HEK293T (cell line): ENCODE data around the gene MIDN.

Experiments
- CTCF ChIA-PET: fragments of 350-600 bp; formaldehyde crosslinking; extraction: SDS; loops from one replicate; lab custom pipeline; 2021; ENCODE audit warnings: antibody characterized with exemption, inconsistent platforms; lab: Yijun Ruan, JAX
- POLR2A ChIA-PET: fragments of 350-600 bp; formaldehyde crosslinking; extraction: SDS; loops from one replicate; lab custom pipeline; 2020; ENCODE audit warnings: antibody characterized with exemption, inconsistent platforms; lab: Yijun Ruan, JAX
- DNase-seq: peaks from one replicate; pipeline ENCODE4 v3.0.0; 2012; ENCODE audit warnings: mixed read lengths; ENCODE audit errors: extremely low spot score
- ARNT ChIP-seq: fragments of 450-650 bp; IDR thresholded peaks from 2 replicates; pipeline ENCODE4 v1.6.1; 2017; ENCODE audit warnings: mild to moderate bottlenecking
- BHLHE40 ChIP-seq: fragments of 450-650 bp; IDR thresholded peaks from 2 replicates; pipeline ENCODE4 v1.6.1; 2016; ENCODE audit warnings: mild to moderate bottlenecking, moderate library complexity, borderline replicate concordance
- CTBP1 ChIP-seq: fragments of 450-650 bp; IDR thresholded peaks from 2 replicates; pipeline ENCODE4 v1.6.1; 2016; ENCODE audit warnings: borderline replicate concordance
- ELF4 ChIP-seq: fragments of 450-650 bp; IDR thresholded peaks from 2 replicates; pipeline ENCODE4 v1.6.1; 2017; ENCODE audit warnings: antibody characterized with exemption
- FOXA1 ChIP-seq: fragments of 450-650 bp; IDR thresholded peaks from 2 replicates; pipeline ENCODE4 v1.6.1; 2016; ENCODE audit warnings: mild to moderate bottlenecking
- FOXK2 ChIP-seq: fragments of 450-650 bp; IDR thresholded peaks from 2 replicates; pipeline ENCODE4 v1.6.1; 2016; ENCODE audit warnings: mild to moderate bottlenecking
- FOXM1 ChIP-seq: fragments of 450-650 bp; IDR thresholded peaks from 2 replicates; pipeline ENCODE4 v1.6.1; 2017; ENCODE audit warnings: mild to moderate bottlenecking, borderline replicate concordance
- HDGF ChIP-seq: fragments of 450-650 bp; IDR thresholded peaks from 2 replicates; pipeline ENCODE4 v1.6.1; 2017; ENCODE audit warnings: antibody characterized with exemption, borderline replicate concordance
- L3MBTL2 ChIP-seq: fragments of 450-650 bp; conservative IDR thresholded peaks from 2 replicates; pipeline ENCODE4 v1.6.1; 2016; ENCODE audit warnings: mild to moderate bottlenecking
- LEF1 ChIP-seq: fragments of 450-650 bp; IDR thresholded peaks from 2 replicates; pipeline ENCODE4 v1.6.1; 2017; ENCODE audit warnings: mild to moderate bottlenecking, borderline replicate concordance
- NFRKB ChIP-seq: fragments of 450-650 bp; IDR thresholded peaks from 2 replicates; pipeline ENCODE4 v1.6.1; 2016; ENCODE audit warnings: mild to moderate bottlenecking, moderate library complexity
- SP1 ChIP-seq: fragments of 450-650 bp; IDR thresholded peaks from 2 replicates; pipeline ENCODE4 v1.6.1; 2017
- SUZ12 ChIP-seq: fragments of 450-650 bp; IDR thresholded peaks from 2 replicates; pipeline ENCODE4 v1.6.1; 2016; ENCODE audit warnings: mild to moderate bottlenecking
- TARDBP ChIP-seq: fragments of 450-650 bp; IDR thresholded peaks from 2 replicates; pipeline ENCODE4 v1.6.1; 2016
- ZNF384 ChIP-seq: fragments of 450-650 bp; IDR thresholded peaks from 2 replicates; pipeline ENCODE4 v1.6.1; 2016
- TF ChIP-seq, protein P1 (sequence below): fragments of 450-650 bp; IDR thresholded peaks from 2 replicates; pipeline ENCODE4 v1.6.1; 2016

Gene MIDN

DNA sequence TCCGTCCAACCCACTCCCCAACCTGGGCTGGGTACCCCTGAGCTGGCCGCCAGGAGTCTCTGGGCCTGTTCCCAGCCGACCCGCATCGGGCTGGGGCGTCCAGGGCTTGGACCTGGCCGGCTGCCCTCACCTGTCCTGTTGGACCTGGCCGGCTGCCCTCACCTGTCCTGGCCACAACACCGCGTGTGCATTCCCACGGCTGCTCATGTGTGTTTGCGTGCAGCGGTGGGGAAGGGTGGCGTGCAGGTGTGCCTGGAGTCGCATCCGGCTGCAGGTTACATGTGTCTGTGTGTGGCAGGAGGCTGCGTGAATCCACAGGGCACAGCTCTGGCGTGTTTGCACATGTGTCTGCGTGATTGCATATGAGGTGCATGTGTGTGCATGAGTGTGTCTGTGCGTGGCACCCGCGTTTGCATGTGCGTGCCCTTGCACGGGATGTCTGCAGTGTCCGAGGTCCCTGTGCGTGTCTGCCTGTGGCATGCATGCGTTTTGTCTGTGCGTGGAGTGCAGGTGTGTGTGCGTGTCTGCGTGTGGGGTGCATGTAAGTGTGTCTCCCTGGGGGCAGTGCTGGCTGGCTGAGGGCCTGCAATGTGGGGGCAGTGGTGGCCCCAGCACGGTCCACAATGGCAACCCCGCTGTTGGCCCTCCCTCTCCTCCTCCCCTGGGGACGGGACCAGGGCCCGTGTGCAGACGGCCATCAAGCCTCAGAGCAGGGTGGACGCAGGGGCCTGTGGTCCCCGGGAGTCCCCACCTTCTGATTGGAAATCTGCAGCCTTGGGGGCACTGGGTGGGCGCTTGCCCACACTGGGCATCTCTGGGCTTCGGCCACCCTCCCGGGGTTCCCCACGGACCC lies 40.7 kb downstream of the MIDN start:
- ChIA-PET POLR2A (no interaction called here), CTCF (no interaction called here)
- DNase-seq: no peak
- TF ChIP-seq, protein P1, sequence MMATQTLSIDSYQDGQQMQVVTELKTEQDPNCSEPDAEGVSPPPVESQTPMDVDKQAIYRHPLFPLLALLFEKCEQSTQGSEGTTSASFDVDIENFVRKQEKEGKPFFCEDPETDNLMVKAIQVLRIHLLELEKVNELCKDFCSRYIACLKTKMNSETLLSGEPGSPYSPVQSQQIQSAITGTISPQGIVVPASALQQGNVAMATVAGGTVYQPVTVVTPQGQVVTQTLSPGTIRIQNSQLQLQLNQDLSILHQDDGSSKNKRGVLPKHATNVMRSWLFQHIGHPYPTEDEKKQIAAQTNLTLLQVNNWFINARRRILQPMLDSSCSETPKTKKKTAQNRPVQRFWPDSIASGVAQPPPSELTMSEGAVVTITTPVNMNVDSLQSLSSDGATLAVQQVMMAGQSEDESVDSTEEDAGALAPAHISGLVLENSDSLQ: no peak
- no peak for TF ChIP-seq L3MBTL2
- no peak for TF ChIP-seq TARDBP
- TF ChIP-seq NFRKB: no peak
- TF ChIP-seq LEF1: no peak
- no peak for TF ChIP-seq ELF4
- no peak for TF ChIP-seq FOXA1

DNA sequence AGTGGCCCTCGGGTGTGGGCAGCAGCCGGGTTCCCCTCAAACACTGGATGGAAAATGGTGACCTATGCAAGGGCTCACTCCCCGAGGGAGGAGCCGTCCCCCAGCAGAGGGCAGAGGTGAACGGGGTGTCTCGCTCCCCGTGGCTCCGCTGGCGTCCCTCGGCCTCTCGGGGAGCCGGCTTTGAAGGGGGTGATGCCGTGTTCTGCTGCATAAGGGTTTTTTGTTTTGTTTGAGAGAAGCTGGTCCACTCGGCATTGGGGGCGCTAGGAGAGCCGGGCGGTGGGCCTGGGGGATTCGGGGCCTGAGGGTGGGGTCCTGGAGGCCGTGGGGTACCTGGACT lies 41.3 kb downstream of the MIDN start:
- no peak for DNase-seq
- ChIA-PET CTCF (no interaction called here), POLR2A (no interaction called here)
- TF ChIP-seq NFRKB: no peak
- no peak for TF ChIP-seq FOXA1
- no peak for TF ChIP-seq BHLHE40
- TF ChIP-seq, protein P1: no peak

DNA sequence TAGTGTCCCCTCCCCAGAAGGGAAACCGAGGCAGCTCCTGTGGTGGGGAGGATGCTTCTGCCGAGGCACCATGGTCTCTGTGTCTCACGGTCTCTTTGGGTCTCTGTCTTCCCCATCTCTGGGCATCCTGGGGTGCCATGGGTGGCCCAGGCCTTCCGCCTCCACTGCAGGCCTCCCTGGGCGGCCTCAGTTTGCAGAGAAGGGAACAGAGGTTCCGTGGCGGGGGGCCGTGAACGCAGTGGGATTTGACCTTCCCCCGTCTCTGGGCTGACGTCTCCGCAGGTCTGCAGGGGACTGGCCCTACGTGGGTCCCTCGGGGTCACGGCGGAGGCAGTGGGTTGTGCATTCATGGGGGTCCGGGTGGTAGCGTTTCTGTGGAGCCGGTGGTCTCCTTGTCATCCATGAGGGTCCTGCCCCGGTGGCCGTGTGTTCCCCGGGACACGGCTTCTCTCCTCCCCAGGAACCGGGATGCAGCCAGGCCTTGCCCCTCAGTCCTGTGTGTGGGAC lies 41.9 kb downstream of the MIDN start:
- ChIA-PET POLR2A (interaction anchor here (0.8 to 1.0 kb wide), 2 partner anchors 17 to 21 kb away, joined by 3 to 4 read pairs; no protein-coding TSS in a partner anchor), CTCF (interaction anchor here (0.6 kb wide), 1 partner anchor 24 kb away, joined by 3 read pairs; no protein-coding TSS in a partner anchor)
- no peak for DNase-seq
- TF ChIP-seq FOXM1 (no peak), ARNT (no peak), ZNF384 (no peak), TARDBP (no peak)

DNA sequence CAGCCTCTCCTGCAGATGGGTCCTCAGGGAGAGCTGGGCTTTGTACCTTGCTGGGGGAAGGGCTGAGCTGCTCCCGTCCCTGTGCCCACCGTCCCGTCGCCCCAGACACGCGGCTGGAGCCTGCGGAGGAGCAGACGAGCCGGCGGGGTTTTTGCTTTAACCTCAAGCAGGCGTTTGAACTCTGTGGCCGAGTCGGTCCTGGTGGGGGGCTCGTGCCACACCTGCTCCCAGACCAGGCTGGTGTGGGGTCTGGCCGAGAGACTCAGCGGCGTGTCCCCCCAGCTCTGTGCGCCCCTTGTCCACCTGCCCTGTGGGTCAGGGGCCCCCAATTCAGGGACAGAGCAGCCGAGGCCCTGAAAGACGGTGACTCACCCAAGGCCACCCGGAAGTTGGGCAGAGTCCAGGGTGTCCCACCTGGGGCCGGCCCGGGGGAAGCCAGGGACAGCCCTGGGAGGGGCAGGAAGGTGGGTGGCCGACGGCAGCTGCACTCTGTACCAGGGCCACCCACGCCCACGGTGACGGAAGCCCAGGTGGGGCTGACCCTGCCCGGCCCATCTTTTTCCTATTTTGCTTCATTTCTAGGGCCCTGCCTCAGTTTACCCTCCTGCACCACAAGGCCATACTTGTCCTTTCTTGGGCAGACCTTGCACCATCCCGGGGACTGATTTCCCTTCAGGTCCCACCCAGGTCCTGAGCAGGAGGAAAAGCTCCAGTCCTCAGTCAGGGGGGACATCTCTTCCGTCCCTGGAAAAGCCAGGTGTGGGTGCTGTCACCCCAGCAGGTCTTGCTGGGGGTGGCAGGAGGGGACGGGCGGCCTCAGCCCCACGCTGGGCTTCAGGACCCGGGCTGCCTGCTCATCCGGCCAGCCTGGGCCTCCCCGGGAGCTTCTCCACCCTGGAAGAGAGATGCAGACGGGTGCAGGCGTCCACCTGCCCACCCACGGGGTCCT lies 42.6 kb downstream of the MIDN start:
- TF ChIP-seq ELF4 (no peak), ZNF384 (no peak), SP1 (no peak), CTBP1 (no peak), SUZ12 (no peak), BHLHE40 (no peak), HDGF (no peak), ARNT (no peak), LEF1 (no peak), TARDBP (no peak), FOXA1 (no peak), FOXK2 (no peak), L3MBTL2 (no peak), FOXM1 (no peak), NFRKB (no peak)
- TF ChIP-seq, protein P1: no peak
- ChIA-PET POLR2A (interaction anchor here (0.6 to 1.2 kb wide), 4 partner anchors 14 to 22 kb away, joined by 3 to 4 read pairs (median 3); no protein-coding TSS in a partner anchor), CTCF (interaction anchor here (0.6 kb wide), 1 partner anchor 24 kb away, joined by 3 read pairs; no protein-coding TSS in a partner anchor)
- DNase-seq: no peak

DNA sequence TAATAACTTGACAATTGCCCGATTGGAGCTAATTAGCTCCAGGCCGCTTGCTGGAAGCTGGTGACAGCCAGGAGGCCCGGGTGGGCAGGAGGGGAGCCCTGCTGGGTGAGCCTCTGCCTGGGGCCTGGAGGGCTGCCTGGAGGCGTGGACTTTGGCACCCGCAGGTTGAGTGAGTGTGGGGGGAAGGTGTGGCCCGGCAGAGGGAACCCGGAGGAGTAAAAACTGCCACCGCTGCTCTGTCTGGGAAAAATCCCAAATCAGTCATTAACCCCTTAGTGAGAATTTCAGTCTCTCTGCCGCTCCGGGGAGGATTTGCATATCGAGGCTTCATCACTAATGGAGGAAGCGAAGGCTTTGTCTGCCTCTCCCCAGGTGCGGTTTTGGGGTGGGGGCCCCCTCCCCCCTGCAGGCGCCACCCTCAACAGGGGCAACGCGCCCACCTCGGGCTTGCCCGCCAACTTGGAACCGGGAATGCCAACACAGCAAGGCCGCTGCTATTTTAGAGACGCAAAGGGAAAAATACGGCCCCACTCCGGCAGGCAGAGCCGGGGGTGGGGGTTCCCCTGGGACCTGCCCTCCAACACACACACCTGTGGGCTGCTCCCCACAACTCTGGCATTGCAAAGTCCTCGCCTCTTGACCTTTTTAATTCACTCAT lies 43.5 kb downstream of the MIDN start:
- no peak for TF ChIP-seq L3MBTL2
- TF ChIP-seq, protein P1: no peak
- no peak for TF ChIP-seq HDGF
- TF ChIP-seq FOXK2: no peak
- no peak for TF ChIP-seq FOXA1
- TF ChIP-seq FOXM1: no peak
- ChIA-PET CTCF (no interaction called here), POLR2A (interaction anchor here (1.2 kb wide), 1 partner anchor 14 kb away, joined by 3 read pairs; no protein-coding TSS in a partner anchor)
- DNase-seq: no peak
